Measurements from ENCODE around the gene CFAP61. TPM values are rescaled to one million over a fixed set of nuclear protein-coding genes. Genes with fewer than 3 reads are reported as not detected.

The CFAP61 gene
- total and polyA plus RNA-seq, 7 donors, result 8.3 to 59.4 (median 24.5) TPM

DNA sequence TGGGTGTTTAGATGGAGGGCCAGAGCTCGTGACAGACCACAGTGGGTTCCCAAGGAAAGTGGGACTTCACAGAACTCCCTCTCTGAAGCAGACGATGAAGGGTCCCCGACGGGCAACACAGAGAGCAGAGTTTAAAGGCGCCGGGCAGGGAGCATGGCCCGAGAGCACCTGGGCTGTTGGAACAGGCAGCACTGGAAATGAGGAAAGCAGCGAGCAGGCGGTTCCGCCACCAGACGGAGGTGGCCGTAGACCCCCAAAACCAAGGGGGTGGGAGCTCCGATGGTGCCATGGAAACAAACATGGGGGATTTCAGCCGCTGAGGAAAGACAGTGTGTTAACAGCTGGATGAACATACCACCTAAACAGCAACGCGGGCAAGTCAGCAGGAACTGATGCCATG lies 288.1 kb downstream of the CFAP61 start:
- WGBS, 3 donors, result 90 to 95% (median 90%) methylated on average over 16 of the region's 16 CpGs
- ATAC-seq, result no peak
- intact Hi-C loops (cut with DNase I), result no loop called here
- Histone ChIP-seq H3K36me3 (ENCODE audit: insufficient read depth in 1 of 2, low read depth in 1 of 2) (no peaks in the 10 kb centered on the region), H3K9me3 (no peaks in the 10 kb centered on the region), H3K4me1 (no peaks in the 10 kb centered on the region), H3K27ac (no peak overlapping the region), H3K4me3 (no peak overlapping the region), H3K27me3 (ENCODE audit: insufficient read depth in 3 of 3, low read length in 2 of 3) (no peaks in the 10 kb centered on the region)
- TF ChIP-seq, protein P1, sequence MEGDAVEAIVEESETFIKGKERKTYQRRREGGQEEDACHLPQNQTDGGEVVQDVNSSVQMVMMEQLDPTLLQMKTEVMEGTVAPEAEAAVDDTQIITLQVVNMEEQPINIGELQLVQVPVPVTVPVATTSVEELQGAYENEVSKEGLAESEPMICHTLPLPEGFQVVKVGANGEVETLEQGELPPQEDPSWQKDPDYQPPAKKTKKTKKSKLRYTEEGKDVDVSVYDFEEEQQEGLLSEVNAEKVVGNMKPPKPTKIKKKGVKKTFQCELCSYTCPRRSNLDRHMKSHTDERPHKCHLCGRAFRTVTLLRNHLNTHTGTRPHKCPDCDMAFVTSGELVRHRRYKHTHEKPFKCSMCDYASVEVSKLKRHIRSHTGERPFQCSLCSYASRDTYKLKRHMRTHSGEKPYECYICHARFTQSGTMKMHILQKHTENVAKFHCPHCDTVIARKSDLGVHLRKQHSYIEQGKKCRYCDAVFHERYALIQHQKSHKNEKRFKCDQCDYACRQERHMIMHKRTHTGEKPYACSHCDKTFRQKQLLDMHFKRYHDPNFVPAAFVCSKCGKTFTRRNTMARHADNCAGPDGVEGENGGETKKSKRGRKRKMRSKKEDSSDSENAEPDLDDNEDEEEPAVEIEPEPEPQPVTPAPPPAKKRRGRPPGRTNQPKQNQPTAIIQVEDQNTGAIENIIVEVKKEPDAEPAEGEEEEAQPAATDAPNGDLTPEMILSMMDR (IDR thresholded peaks at IDR 0.05), result no peak
- DNase-seq, result no peak

DNA sequence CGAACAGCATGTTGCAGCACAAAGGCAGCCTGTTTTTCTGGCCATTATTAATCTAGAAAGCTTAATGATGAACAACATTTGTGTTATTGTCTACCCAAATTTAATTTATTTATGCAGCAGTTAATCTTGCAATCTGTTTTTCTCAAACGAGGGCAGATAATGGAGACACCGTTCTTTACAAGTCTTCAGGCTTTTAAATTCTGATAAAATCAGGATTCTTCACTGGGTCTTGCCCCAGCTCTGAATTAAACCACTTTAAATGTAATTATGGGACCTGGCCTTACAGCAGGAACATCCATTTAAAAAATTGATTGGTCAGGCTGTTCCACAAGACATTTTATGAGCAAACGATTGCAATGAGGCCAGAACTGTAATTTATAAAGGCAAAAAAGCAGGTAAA lies 289.0 kb downstream of the CFAP61 start:
- ATAC-seq (no peak), DNase-seq (no peak)
- no peaks in the 10 kb centered on the region for H3K36me3 ChIP-seq (ENCODE audit: insufficient read depth in 1 of 2, low read depth in 1 of 2)
- intact Hi-C loops (cut with DNase I), result no loop called here
- H3K27ac ChIP-seq, result no peak overlapping the region
- 61 to 63% (median 62%) methylated on average over 4 of the region's 4 CpGs for WGBS, 3 donors
- H3K27me3 ChIP-seq (ENCODE audit: insufficient read depth in 3 of 3, low read length in 2 of 3), result no peaks in the 10 kb centered on the region
- H3K9me3 ChIP-seq, result no peaks in the 10 kb centered on the region
- no peak overlapping the region for H3K4me3 ChIP-seq
- TF ChIP-seq, protein P1 (IDR thresholded peaks at IDR 0.05), result no peak
- no peaks in the 10 kb centered on the region for H3K4me1 ChIP-seq

DNA sequence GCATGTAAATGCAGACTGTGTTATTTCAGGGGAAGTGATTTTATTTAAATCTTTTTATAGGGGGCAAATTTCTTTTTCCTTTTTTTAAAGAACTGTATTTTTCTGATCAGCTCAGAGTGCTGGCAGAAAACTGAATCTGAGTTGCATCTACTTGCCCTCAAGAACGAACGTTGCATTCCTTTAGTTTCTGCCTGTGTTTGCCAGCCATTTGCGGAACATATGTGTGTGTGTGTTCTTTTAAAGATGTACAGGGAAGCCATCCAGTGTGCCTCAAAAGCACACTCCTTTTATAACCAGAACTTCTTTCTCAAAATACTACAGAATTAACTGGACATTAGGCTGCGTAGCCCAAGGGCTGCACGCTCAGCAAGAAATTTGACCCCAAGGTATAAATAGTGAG lies 289.7 kb downstream of the CFAP61 start:
- Histone ChIP-seq H3K27ac (no peak overlapping the region), H3K4me3 (no peak overlapping the region), H3K9me3 (no peaks in the 10 kb centered on the region), H3K27me3 (ENCODE audit: insufficient read depth in 3 of 3, low read length in 2 of 3) (no peaks in the 10 kb centered on the region), H3K4me1 (no peaks in the 10 kb centered on the region), H3K36me3 (ENCODE audit: insufficient read depth in 1 of 2, low read depth in 1 of 2) (no peaks in the 10 kb centered on the region)
- intact Hi-C loops (cut with DNase I), result no loop called here
- no peak for DNase-seq
- 70 to 73% (median 70%) methylated on average over 5 of the region's 5 CpGs for WGBS, 3 donors
- TF ChIP-seq, protein P1 (IDR thresholded peaks at IDR 0.05), result no peak
- no peak for ATAC-seq

DNA sequence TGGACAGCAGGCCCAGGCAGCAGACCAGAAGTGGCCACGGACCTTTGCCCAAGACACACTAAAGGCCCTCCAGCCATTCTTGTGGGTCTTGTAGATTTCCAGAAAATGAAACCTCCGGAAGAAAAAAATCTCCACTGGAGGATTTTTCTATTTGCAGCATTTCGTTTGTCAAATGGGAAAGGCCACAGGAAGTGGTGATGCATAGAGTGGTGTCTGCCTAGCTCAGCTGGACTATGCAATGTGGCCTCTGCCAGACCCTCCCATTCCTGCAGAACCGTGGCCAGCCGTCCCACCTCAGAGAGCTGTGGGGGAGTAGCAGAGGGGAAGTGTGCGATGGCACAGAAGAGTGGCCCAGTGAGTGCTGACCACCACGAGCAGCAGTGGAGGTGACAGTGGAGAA lies 291.6 kb downstream of the CFAP61 start:
- intact Hi-C loops (cut with DNase I), result no loop called here
- no peaks in the 10 kb centered on the region for H3K27me3 ChIP-seq (ENCODE audit: insufficient read depth in 3 of 3, low read length in 2 of 3)
- 69 to 78% (median 73%) methylated on average over 7 of the region's 7 CpGs for WGBS, 3 donors
- DNase-seq (no peak), ATAC-seq (no peak)
- no peaks in the 10 kb centered on the region for H3K4me1 ChIP-seq
- peaks cover 4% of the 10 kb centered on the region for H3K9me3 ChIP-seq
- TF ChIP-seq, protein P1 (IDR thresholded peaks at IDR 0.05), result no peak
- H3K36me3 ChIP-seq (ENCODE audit: insufficient read depth in 1 of 2, low read depth in 1 of 2), result no peaks in the 10 kb centered on the region
- H3K27ac ChIP-seq, result no peak overlapping the region
- no peak overlapping the region for H3K4me3 ChIP-seq

DNA sequence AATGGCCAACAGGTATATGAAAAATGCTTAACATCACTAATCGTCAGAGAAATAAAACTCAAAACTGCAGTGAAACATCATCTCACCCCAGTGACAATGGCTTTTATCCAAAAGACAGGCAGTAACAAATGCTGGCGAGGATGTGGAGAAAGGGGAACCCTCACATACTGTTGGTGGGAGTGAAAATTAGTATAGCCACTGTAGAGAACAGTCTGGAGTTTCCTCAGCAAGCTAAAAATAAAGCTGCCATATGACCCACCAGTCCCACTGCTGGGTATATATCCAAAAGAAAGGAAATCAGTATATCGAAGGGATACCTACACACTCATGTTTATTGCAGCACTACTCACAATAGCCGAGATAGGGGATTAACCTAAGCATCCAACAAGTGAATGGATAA lies 292.1 kb downstream of the CFAP61 start:
- no peak for ATAC-seq
- intact Hi-C loops (cut with DNase I), result no loop called here
- Histone ChIP-seq H3K4me3 (no peak overlapping the region), H3K27me3 (ENCODE audit: insufficient read depth in 3 of 3, low read length in 2 of 3) (no peaks in the 10 kb centered on the region), H3K9me3 (peaks cover 4% of the 10 kb centered on the region), H3K36me3 (ENCODE audit: insufficient read depth in 1 of 2, low read depth in 1 of 2) (no peaks in the 10 kb centered on the region), H3K27ac (no peak overlapping the region), H3K4me1 (no peaks in the 10 kb centered on the region)
- 75 to 89% (median 81%) methylated on average over 4 of the region's 4 CpGs for WGBS, 3 donors
- TF ChIP-seq, protein P1 (IDR thresholded peaks at IDR 0.05), result no peak
- DNase-seq, result no peak

Data from psoas muscle (tissue), 8 donors.